ENCODE results near the gene ZFYVE9.

ZFYVE9 gene

GRCh38 chr1:52359676-52360594 lies 218.0 kb downstream of the ZFYVE9 start:
- Histone ChIP-seq H3K9ac (ENCODE audit: low read depth, low read length) (no peak overlapping the region), H3K4me3 (ENCODE audit: low read depth in 1 of 2, low read length in 2 of 2) (no peak overlapping the region), H3K27ac (ENCODE audit: low read length) (no peak overlapping the region), H3K27me3 (ENCODE audit: insufficient read depth, low read length, poor library complexity) (no peaks in the 10 kb centered on the region), H3K36me3 (ENCODE audit: insufficient read depth, low read length) (peaks cover 93% of the 10 kb centered on the region), H3K4me1 (ENCODE audit: insufficient read depth, low read length) (peaks cover 26% of the 10 kb centered on the region), H3K4me2 (ENCODE audit: insufficient read depth, low read length) (no peak overlapping the region), H4K20me1 (ENCODE audit: insufficient read depth, low read length) (peaks cover 36% of the 10 kb centered on the region), H2AFZ (ENCODE audit: low read depth, low read length) (no peak overlapping the region), H3K9me3 (ENCODE audit: insufficient read depth, low read length, severe bottlenecking) (no peaks in the 10 kb centered on the region), H3K79me2 (ENCODE audit: insufficient read depth, low read length) (peaks cover 29% of the 10 kb centered on the region)
- no peak for TF ChIP-seq EZH2 (IDR thresholded peaks at IDR 0.05; ENCODE audit: borderline replicate concordance, low read depth, low read length, severe bottlenecking)
- TF ChIP-seq, protein P1, sequence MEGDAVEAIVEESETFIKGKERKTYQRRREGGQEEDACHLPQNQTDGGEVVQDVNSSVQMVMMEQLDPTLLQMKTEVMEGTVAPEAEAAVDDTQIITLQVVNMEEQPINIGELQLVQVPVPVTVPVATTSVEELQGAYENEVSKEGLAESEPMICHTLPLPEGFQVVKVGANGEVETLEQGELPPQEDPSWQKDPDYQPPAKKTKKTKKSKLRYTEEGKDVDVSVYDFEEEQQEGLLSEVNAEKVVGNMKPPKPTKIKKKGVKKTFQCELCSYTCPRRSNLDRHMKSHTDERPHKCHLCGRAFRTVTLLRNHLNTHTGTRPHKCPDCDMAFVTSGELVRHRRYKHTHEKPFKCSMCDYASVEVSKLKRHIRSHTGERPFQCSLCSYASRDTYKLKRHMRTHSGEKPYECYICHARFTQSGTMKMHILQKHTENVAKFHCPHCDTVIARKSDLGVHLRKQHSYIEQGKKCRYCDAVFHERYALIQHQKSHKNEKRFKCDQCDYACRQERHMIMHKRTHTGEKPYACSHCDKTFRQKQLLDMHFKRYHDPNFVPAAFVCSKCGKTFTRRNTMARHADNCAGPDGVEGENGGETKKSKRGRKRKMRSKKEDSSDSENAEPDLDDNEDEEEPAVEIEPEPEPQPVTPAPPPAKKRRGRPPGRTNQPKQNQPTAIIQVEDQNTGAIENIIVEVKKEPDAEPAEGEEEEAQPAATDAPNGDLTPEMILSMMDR (IDR thresholded peaks at IDR 0.05; ENCODE audit: borderline replicate concordance, extremely low read depth, low read length, poor library complexity, severe bottlenecking), result no peak
- ATAC-seq (ENCODE audit: insufficient read depth, low read depth) (no peak), DNase-seq (no peak)

DNA sequence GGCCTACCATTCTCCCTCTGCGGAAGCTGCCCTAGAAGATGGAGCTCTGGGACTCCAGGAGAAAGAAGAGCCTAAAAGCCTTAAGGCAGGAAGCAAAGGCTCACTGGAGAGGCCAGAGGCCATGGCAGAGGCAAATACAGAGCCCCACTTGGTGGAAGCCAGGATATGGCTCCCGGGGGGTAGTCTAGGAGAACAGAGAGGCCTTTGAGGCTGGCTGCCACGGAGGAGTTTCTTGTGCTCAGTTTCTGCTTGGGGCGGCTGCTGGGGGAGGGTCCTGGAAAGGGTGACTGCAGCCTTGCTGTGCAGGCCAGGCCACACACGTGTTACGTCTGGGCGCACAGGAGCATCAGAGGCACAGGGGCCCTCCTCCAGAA lies 218.7 kb downstream of the ZFYVE9 start:
- DNase-seq (no peak), ATAC-seq (ENCODE audit: insufficient read depth, low read depth) (no peak)
- TF ChIP-seq, protein P1 (IDR thresholded peaks at IDR 0.05; ENCODE audit: borderline replicate concordance, extremely low read depth, low read length, poor library complexity, severe bottlenecking), result no peak
- TF ChIP-seq EZH2 (IDR thresholded peaks at IDR 0.05; ENCODE audit: borderline replicate concordance, low read depth, low read length, severe bottlenecking), result no peak
- Histone ChIP-seq H3K27ac (ENCODE audit: low read length) (no peak overlapping the region), H3K4me3 (ENCODE audit: low read depth in 1 of 2, low read length in 2 of 2) (no peak overlapping the region), H3K4me2 (ENCODE audit: insufficient read depth, low read length) (no peak overlapping the region), H3K9me3 (ENCODE audit: insufficient read depth, low read length, severe bottlenecking) (no peaks in the 10 kb centered on the region), H4K20me1 (ENCODE audit: insufficient read depth, low read length) (peaks cover 36% of the 10 kb centered on the region), H2AFZ (ENCODE audit: low read depth, low read length) (no peak overlapping the region), H3K4me1 (ENCODE audit: insufficient read depth, low read length) (peaks cover 30% of the 10 kb centered on the region), H3K9ac (ENCODE audit: low read depth, low read length) (no peak overlapping the region), H3K27me3 (ENCODE audit: insufficient read depth, low read length, poor library complexity) (no peaks in the 10 kb centered on the region), H3K36me3 (ENCODE audit: insufficient read depth, low read length) (peaks cover 87% of the 10 kb centered on the region), H3K79me2 (ENCODE audit: insufficient read depth, low read length) (peaks cover 36% of the 10 kb centered on the region)

GRCh38 chr1:52364235-52364839 lies 222.4 kb downstream of the ZFYVE9 start:
- DNase-seq, result no peak
- peak overlapping the region in 1 of 2 experiments; percentile 90; a peak in 3 of 4 replicates for H3K4me3 ChIP-seq (ENCODE audit: low read depth in 1 of 2, low read length in 2 of 2)
- no peaks in the 10 kb centered on the region for H3K27me3 ChIP-seq (ENCODE audit: insufficient read depth, low read length, poor library complexity)
- H3K36me3 ChIP-seq (ENCODE audit: insufficient read depth, low read length), result peaks cover 49% of the 10 kb centered on the region
- peak overlapping the region; percentile 13 for H3K27ac ChIP-seq (ENCODE audit: low read length)
- ATAC-seq (ENCODE audit: insufficient read depth, low read depth), result no peak
- H3K4me2 ChIP-seq (ENCODE audit: insufficient read depth, low read length), result peak overlapping the region; percentile 95
- no peak overlapping the region for H2AFZ ChIP-seq (ENCODE audit: low read depth, low read length)
- no peaks in the 10 kb centered on the region for H3K9me3 ChIP-seq (ENCODE audit: insufficient read depth, low read length, severe bottlenecking)
- no peak for TF ChIP-seq EZH2 (IDR thresholded peaks at IDR 0.05; ENCODE audit: borderline replicate concordance, low read depth, low read length, severe bottlenecking)
- TF ChIP-seq, protein P1 (IDR thresholded peaks at IDR 0.05; ENCODE audit: borderline replicate concordance, extremely low read depth, low read length, poor library complexity, severe bottlenecking), result peak; percentile 34
- peaks cover 59% of the 10 kb centered on the region for H3K4me1 ChIP-seq (ENCODE audit: insufficient read depth, low read length)
- H4K20me1 ChIP-seq (ENCODE audit: insufficient read depth, low read length), result peaks cover 23% of the 10 kb centered on the region
- peaks cover 39% of the 10 kb centered on the region for H3K79me2 ChIP-seq (ENCODE audit: insufficient read depth, low read length)
- H3K9ac ChIP-seq (ENCODE audit: low read depth, low read length), result peak overlapping the region; percentile 90

All from DND-41 (cell line).